Measurements from ENCODE around the gene RGS5.

DNA sequence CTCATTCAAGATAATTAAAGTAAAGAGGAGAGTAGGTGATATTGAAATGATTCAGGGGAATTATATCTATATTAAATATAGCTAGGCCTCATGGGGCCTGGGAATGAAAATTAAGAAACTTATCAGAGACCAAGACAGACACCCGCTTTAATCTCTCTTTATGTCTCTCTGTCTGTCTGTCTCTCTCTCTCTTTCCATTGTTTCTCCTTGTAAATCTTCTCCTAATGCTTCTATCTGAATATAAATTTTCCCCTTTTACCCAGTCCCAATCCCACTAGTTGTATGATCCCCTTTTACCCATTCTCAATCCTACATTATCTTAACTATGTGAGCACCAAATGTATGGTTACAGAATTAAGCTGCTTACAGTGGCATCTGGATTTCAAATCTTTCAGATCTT lies 61.2 kb downstream of the RGS5 start:
- no peak for TF ChIP-seq EZH2phosphoT487 (IDR thresholded peaks at IDR 0.05; ENCODE audit: borderline replicate concordance, low read depth)
- TF ChIP-seq ZBTB33 (IDR thresholded peaks at IDR 0.05; ENCODE audit: borderline replicate concordance, low read depth), result no peak
- TF ChIP-seq RAD21 (IDR thresholded peaks at IDR 0.05; ENCODE audit: low read length), result no peak

Data from SK-N-SH (cell line).